ENCODE measurements around the gene ALDH1A2. TPM values are rescaled to one million over a fixed set of nuclear protein-coding genes. Genes with fewer than 3 reads are reported as not detected.

The ALDH1A2 gene
- polyA plus RNA-seq, 1 of the 3 experiments (the other 2 are of a cell fraction): not detected

GRCh38 chr15:57932348-57932747 lies 133.2 kb downstream of the ALDH1A2 start:
- H4K20me1 ChIP-seq (ENCODE audit: insufficient read depth): no peaks in the 10 kb centered on the region
- no peaks in the 10 kb centered on the region for H3K79me2 ChIP-seq (ENCODE audit: insufficient read depth)
- H3F3A ChIP-seq (replicated peaks; ENCODE audit: insufficient read depth): no peaks in the 10 kb centered on the region
- no peak for DNase-seq
- no peak overlapping the region for H3K27ac ChIP-seq (ENCODE audit: low read depth in 2 of 2, low read length in 1 of 2)
- H3K4me1 ChIP-seq (ENCODE audit: control insufficient read depth in 1 of 2, insufficient read depth in 2 of 2, low read depth in 1 of 2, low read length in 1 of 2): no peaks in the 10 kb centered on the region
- no peak overlapping the region for H2AFZ ChIP-seq (ENCODE audit: low read depth)
- H3K4me3 ChIP-seq (ENCODE audit: low read depth in 2 of 2, low read length in 1 of 2): no peak overlapping the region
- no peak overlapping the region for H3K4me2 ChIP-seq
- H3K27me3 ChIP-seq (ENCODE audit: insufficient read depth): no peaks in the 10 kb centered on the region
- H3K9me2 ChIP-seq: no peaks in the 10 kb centered on the region
- ChIA-PET POLR2A (no interaction called here), CTCF (interaction anchor here (0.8 kb wide), 1 partner anchor 12 kb away, joined by 3 read pairs; no protein-coding TSS in a partner anchor)
- TF ChIP-seq YY1 (IDR thresholded peaks at IDR 0.05; ENCODE audit: low read depth) (no peak), JUND (IDR thresholded peaks at IDR 0.05) (no peak)
- TF ChIP-seq, protein P1, sequence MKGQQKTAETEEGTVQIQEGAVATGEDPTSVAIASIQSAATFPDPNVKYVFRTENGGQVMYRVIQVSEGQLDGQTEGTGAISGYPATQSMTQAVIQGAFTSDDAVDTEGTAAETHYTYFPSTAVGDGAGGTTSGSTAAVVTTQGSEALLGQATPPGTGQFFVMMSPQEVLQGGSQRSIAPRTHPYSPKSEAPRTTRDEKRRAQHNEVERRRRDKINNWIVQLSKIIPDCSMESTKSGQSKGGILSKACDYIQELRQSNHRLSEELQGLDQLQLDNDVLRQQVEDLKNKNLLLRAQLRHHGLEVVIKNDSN (IDR thresholded peaks at IDR 0.05; ENCODE audit: borderline replicate concordance, low read depth): no peak
- 15% methylated on average over 2 of the region's 2 CpGs for WGBS (ENCODE audit: low lambda C conversion rate)
- H3K9ac ChIP-seq: no peak overlapping the region
- no peaks in the 10 kb centered on the region for H3K9me3 ChIP-seq
- H3K36me3 ChIP-seq (replicated peaks in 1 of 2; ENCODE audit: control insufficient read depth in 1 of 2, insufficient read depth in 2 of 2, low read length in 1 of 2): no peaks in the 10 kb centered on the region

GRCh38 chr15:57931570-57931969 lies 133.9 kb downstream of the ALDH1A2 start:
- H3K79me2 ChIP-seq (ENCODE audit: insufficient read depth): no peaks in the 10 kb centered on the region
- no peaks in the 10 kb centered on the region for H3K9me3 ChIP-seq
- no peak overlapping the region for H3K4me2 ChIP-seq
- H3K27me3 ChIP-seq (ENCODE audit: insufficient read depth): no peaks in the 10 kb centered on the region
- no peaks in the 10 kb centered on the region for H3F3A ChIP-seq (replicated peaks; ENCODE audit: insufficient read depth)
- no peak for TF ChIP-seq FOSL2 (IDR thresholded peaks at IDR 0.05; ENCODE audit: borderline replicate concordance, low read depth)
- no peak for TF ChIP-seq GABPA (IDR thresholded peaks at IDR 0.05; ENCODE audit: low read depth)
- no peak for TF ChIP-seq JUND (IDR thresholded peaks at IDR 0.05)
- no peak for TF ChIP-seq RAD21 (IDR thresholded peaks at IDR 0.05; ENCODE audit: low read length)
- TF ChIP-seq ELF1 (IDR thresholded peaks at IDR 0.05): no peak
- no peak for TF ChIP-seq MXI1 (IDR thresholded peaks at IDR 0.05; ENCODE audit: low read depth, low read length)
- TF ChIP-seq SMC3 (IDR thresholded peaks at IDR 0.05; ENCODE audit: low read depth, low read length): no peak
- no peak for TF ChIP-seq TAF1 (IDR thresholded peaks at IDR 0.05; ENCODE audit: borderline replicate concordance, low read depth, low read length)
- TF ChIP-seq REST (IDR thresholded peaks at IDR 0.05; ENCODE audit: low read depth, low read length): no peak
- TF ChIP-seq SIN3A (IDR thresholded peaks at IDR 0.05; ENCODE audit: borderline replicate concordance, low read depth, low read length): no peak
- TF ChIP-seq, protein P2, sequence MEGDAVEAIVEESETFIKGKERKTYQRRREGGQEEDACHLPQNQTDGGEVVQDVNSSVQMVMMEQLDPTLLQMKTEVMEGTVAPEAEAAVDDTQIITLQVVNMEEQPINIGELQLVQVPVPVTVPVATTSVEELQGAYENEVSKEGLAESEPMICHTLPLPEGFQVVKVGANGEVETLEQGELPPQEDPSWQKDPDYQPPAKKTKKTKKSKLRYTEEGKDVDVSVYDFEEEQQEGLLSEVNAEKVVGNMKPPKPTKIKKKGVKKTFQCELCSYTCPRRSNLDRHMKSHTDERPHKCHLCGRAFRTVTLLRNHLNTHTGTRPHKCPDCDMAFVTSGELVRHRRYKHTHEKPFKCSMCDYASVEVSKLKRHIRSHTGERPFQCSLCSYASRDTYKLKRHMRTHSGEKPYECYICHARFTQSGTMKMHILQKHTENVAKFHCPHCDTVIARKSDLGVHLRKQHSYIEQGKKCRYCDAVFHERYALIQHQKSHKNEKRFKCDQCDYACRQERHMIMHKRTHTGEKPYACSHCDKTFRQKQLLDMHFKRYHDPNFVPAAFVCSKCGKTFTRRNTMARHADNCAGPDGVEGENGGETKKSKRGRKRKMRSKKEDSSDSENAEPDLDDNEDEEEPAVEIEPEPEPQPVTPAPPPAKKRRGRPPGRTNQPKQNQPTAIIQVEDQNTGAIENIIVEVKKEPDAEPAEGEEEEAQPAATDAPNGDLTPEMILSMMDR (IDR thresholded peaks at IDR 0.05): no peak
- TF ChIP-seq, protein P3, sequence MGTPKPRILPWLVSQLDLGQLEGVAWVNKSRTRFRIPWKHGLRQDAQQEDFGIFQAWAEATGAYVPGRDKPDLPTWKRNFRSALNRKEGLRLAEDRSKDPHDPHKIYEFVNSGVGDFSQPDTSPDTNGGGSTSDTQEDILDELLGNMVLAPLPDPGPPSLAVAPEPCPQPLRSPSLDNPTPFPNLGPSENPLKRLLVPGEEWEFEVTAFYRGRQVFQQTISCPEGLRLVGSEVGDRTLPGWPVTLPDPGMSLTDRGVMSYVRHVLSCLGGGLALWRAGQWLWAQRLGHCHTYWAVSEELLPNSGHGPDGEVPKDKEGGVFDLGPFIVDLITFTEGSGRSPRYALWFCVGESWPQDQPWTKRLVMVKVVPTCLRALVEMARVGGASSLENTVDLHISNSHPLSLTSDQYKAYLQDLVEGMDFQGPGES (IDR thresholded peaks at IDR 0.05; ENCODE audit: low read depth, low read length): no peak
- TF ChIP-seq, protein P1 (IDR thresholded peaks at IDR 0.05; ENCODE audit: borderline replicate concordance, low read depth): no peak
- no peak for TF ChIP-seq RXRA (IDR thresholded peaks at IDR 0.05; ENCODE audit: borderline replicate concordance, low read depth)
- TF ChIP-seq CHD2 (IDR thresholded peaks at IDR 0.05; ENCODE audit: low read length, partially characterized antibody): no peak
- no peak for TF ChIP-seq TCF12 (IDR thresholded peaks at IDR 0.05)
- no peak overlapping the region for H3K9ac ChIP-seq
- H3K27ac ChIP-seq (ENCODE audit: low read depth in 2 of 2, low read length in 1 of 2): no peak overlapping the region
- H3K4me1 ChIP-seq (ENCODE audit: control insufficient read depth in 1 of 2, insufficient read depth in 2 of 2, low read depth in 1 of 2, low read length in 1 of 2): no peaks in the 10 kb centered on the region
- H3K9me2 ChIP-seq: no peaks in the 10 kb centered on the region
- no peak overlapping the region for H2AFZ ChIP-seq (ENCODE audit: low read depth)
- no peaks in the 10 kb centered on the region for H3K36me3 ChIP-seq (replicated peaks in 1 of 2; ENCODE audit: control insufficient read depth in 1 of 2, insufficient read depth in 2 of 2, low read length in 1 of 2)
- no peaks in the 10 kb centered on the region for H4K20me1 ChIP-seq (ENCODE audit: insufficient read depth)
- 4% methylated on average over 1 of the region's 1 CpG for WGBS (ENCODE audit: low lambda C conversion rate)
- CTCF ChIA-PET: no interaction called here
- H3K4me3 ChIP-seq (ENCODE audit: low read depth in 2 of 2, low read length in 1 of 2): no peak overlapping the region
- DNase-seq: no peak
- POLR2A ChIA-PET: no interaction called here
